Fibroblast of lung (primary cell): ENCODE data around the gene TBL1X.

Source experiments
- EZH2 ChIP-seq: IDR thresholded peaks from 2 replicates; pipeline ENCODE4 v1.5.1; 2012; ENCODE audit warnings: low read length, control low read depth, mild to moderate bottlenecking; ENCODE audit errors: missing control alignments
- TF ChIP-seq, protein P1 (sequence below), 2 donors: IDR thresholded peaks in 1 of 2; conservative IDR thresholded peaks in 1 of 2; 1 replicate in 1 of 2; 2 replicates in 1 of 2; pipeline ENCODE4 v1.5.1; 2011 to 2012; ENCODE audit warnings: low read length in 2 of 2, control low read depth in 1 of 2, inconsistent platforms in 1 of 2, low read depth in 1 of 2, mild to moderate bottlenecking in 1 of 2

DNA sequence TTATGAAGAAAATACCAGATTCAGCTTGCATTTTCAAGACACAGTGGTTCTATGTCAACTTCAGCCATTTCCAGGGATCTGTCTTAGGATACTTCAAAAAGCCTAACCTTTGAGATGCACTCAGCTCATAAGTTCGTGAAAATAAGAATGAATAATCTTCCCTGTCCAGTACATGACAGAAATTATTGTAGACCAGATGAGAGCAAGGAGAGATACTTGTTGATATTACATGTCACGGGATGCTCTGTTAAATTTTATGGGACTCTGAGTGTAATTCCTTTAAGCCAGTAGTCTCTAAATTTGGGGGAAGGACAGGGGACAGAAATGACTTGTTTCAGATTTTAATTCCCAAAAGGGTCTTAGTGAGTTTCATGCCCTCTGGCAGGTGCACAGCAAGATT lies 8.8 kb downstream of the TBL1X start:
- TF ChIP-seq, protein P1, sequence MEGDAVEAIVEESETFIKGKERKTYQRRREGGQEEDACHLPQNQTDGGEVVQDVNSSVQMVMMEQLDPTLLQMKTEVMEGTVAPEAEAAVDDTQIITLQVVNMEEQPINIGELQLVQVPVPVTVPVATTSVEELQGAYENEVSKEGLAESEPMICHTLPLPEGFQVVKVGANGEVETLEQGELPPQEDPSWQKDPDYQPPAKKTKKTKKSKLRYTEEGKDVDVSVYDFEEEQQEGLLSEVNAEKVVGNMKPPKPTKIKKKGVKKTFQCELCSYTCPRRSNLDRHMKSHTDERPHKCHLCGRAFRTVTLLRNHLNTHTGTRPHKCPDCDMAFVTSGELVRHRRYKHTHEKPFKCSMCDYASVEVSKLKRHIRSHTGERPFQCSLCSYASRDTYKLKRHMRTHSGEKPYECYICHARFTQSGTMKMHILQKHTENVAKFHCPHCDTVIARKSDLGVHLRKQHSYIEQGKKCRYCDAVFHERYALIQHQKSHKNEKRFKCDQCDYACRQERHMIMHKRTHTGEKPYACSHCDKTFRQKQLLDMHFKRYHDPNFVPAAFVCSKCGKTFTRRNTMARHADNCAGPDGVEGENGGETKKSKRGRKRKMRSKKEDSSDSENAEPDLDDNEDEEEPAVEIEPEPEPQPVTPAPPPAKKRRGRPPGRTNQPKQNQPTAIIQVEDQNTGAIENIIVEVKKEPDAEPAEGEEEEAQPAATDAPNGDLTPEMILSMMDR (conservative IDR thresholded peaks at IDR 0.05 in 1 of 2, IDR thresholded peaks at IDR 0.05 in 1 of 2; ENCODE audit: low read depth in 1 of 2, low read length in 2 of 2), result no peak
- no peak for TF ChIP-seq EZH2
